OCI-LY1 (cell line): ENCODE data around the gene ZNF608.

Experiments used
- H2AFZ ChIP-seq: fragments of 200-600 bp; sonication (generic), shearing (Covaris generic); 2 replicates; pipeline ENCODE4 v1.6.0; 2014; ENCODE audit warnings: antibody characterized with exemption, mild to moderate bottlenecking, low read length
- H3F3A ChIP-seq: fragments of 200-600 bp; sonication (generic), shearing (Covaris generic); 2 replicates; pipeline ENCODE4 v1.6.0; 2014; ENCODE audit warnings: mild to moderate bottlenecking, antibody characterized with exemption, low read length, moderate library complexity; ENCODE audit not compliant: insufficient read depth
- H3K27ac ChIP-seq: fragments of 200-600 bp; sonication (generic); 2 replicates; pipeline ENCODE4 v1.5.1; 2014; ENCODE audit warnings: low read length, mixed run types, mild to moderate bottlenecking, low read depth; ENCODE audit not compliant: poor library complexity, severe bottlenecking
- H3K27me3 ChIP-seq: fragments of 200-600 bp; sonication (generic); 2 replicates; pipeline ENCODE4 v1.6.0; 2014; ENCODE audit warnings: antibody characterized with exemption, mild to moderate bottlenecking, low read length, moderate library complexity; ENCODE audit not compliant: insufficient read depth
- H3K36me3 ChIP-seq: fragments of 200-600 bp; sonication (generic); 2 replicates; pipeline ENCODE4 v1.6.1; 2014; ENCODE audit warnings: mild to moderate bottlenecking, antibody characterized with exemption, low read length, moderate library complexity, mixed read lengths; ENCODE audit not compliant: insufficient read depth
- H3K4me1 ChIP-seq: fragments of 200-600 bp; sonication (generic); 2 replicates; pipeline ENCODE4 v1.5.1; 2014; ENCODE audit warnings: mild to moderate bottlenecking, low read length, moderate library complexity; ENCODE audit not compliant: insufficient read depth, severe bottlenecking
- H3K4me2 ChIP-seq: fragments of 200-600 bp; sonication (generic), shearing (Covaris generic); 2 replicates; pipeline ENCODE4 v1.6.1; 2014; ENCODE audit warnings: low read length
- H3K4me3 ChIP-seq: fragments of 200-600 bp; sonication (generic); 2 replicates; pipeline ENCODE4 v1.5.1; 2014; ENCODE audit warnings: low read length, low read depth, mild to moderate bottlenecking, mixed read lengths; ENCODE audit not compliant: poor library complexity, severe bottlenecking
- H3K79me2 ChIP-seq: fragments of 200-600 bp; shearing (Covaris generic); 2 replicates; pipeline ENCODE4 v1.6.1; 2016; ENCODE audit warnings: mixed run types, low read length, mixed read lengths; ENCODE audit not compliant: insufficient read depth
- H3K9ac ChIP-seq: fragments of 200-600 bp; sonication (generic), shearing (Covaris generic); 2 replicates; pipeline ENCODE4 v1.6.1; 2014; ENCODE audit warnings: mild to moderate bottlenecking, low read length, mixed read lengths
- H3K9me2 ChIP-seq: fragments of 200-600 bp; sonication (generic), shearing (Covaris generic); 2 replicates; pipeline ENCODE4 v1.6.1; 2014; ENCODE audit warnings: low read depth, mild to moderate bottlenecking, low read length, mixed read lengths
- H3K9me3 ChIP-seq: fragments of 200-600 bp; shearing (Covaris generic); 2 replicates; pipeline ENCODE4 v1.6.1; 2014; ENCODE audit warnings: low read length, mixed read lengths
- H4K20me1 ChIP-seq: fragments of 200-600 bp; sonication (generic), shearing (Covaris generic); 2 replicates; pipeline ENCODE4 v1.6.0; 2016; ENCODE audit warnings: mild to moderate bottlenecking, low read length; ENCODE audit not compliant: insufficient read depth
- CTCF ChIP-seq: fragments of 200-600 bp; sonication (generic), shearing (Covaris generic); IDR thresholded peaks from 2 replicates; pipeline ENCODE4 v1.5.1; 2017; ENCODE audit warnings: mild to moderate bottlenecking, antibody characterized with exemption, low read length, moderate library complexity, mixed read lengths
- EZH2 ChIP-seq: fragments of 200-600 bp; sonication (generic), shearing (Covaris generic); IDR thresholded peaks from 2 replicates; pipeline ENCODE4 v1.8.0; 2017; ENCODE audit warnings: borderline replicate concordance, mixed run types, mild to moderate bottlenecking, antibody characterized with exemption, low read length, moderate library complexity, mixed read lengths

Gene ZNF608

GRCh38 chr5:124734574-124735168 is 11.8 kb downstream of the ZNF608 start:
- H3K27ac ChIP-seq = peak overlapping the region; percentile 99
- peaks cover 96% of the 10 kb centered on the region for H3K79me2 ChIP-seq
- TF ChIP-seq CTCF = no peak
- TF ChIP-seq EZH2 = no peak
- H3K4me2 ChIP-seq = peak overlapping the region; percentile 77
- no peaks in the 10 kb centered on the region for H3K9me3 ChIP-seq
- H3K27me3 ChIP-seq = no peaks in the 10 kb centered on the region
- H3K36me3 ChIP-seq = no peaks in the 10 kb centered on the region
- peak overlapping the region; percentile 96 for H3K9ac ChIP-seq
- H3K9me2 ChIP-seq = no peaks in the 10 kb centered on the region
- H4K20me1 ChIP-seq = no peaks in the 10 kb centered on the region
- H3K4me1 ChIP-seq = peaks cover 100% of the 10 kb centered on the region
- H3F3A ChIP-seq = no peaks in the 10 kb centered on the region
- H3K4me3 ChIP-seq = peak overlapping the region; percentile 78
- H2AFZ ChIP-seq = no peak overlapping the region

DNA sequence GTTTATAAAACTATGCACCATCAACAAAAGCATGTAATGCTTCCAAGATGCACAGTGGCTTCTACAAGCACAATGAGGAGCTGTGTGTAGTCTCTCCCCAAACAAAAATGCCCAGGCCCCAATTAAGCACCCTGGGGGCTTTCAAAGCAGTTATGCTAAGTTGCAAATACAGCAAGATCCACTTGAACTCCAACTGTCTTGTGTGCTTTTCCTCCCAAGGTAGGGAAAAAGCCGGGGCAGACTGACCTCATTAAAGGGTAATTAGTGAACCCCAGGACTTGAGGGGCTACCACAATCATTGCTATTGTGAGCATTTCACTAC is 13.1 kb downstream of the ZNF608 start:
- H3K9ac ChIP-seq = peak overlapping the region; percentile 33; the same call in 1 of the 2 replicates
- no peak overlapping the region for H2AFZ ChIP-seq
- H3K9me2 ChIP-seq = no peaks in the 10 kb centered on the region
- H3K4me3 ChIP-seq = peak overlapping the region; percentile 18
- H3K4me2 ChIP-seq = peak overlapping the region; percentile 77
- H3K9me3 ChIP-seq = no peaks in the 10 kb centered on the region
- peaks cover 95% of the 10 kb centered on the region for H3K79me2 ChIP-seq
- no peaks in the 10 kb centered on the region for H3K27me3 ChIP-seq
- H3K4me1 ChIP-seq = peaks cover 100% of the 10 kb centered on the region
- no peaks in the 10 kb centered on the region for H3K36me3 ChIP-seq
- H4K20me1 ChIP-seq = no peaks in the 10 kb centered on the region
- H3K27ac ChIP-seq = peak overlapping the region; percentile 99
- no peaks in the 10 kb centered on the region for H3F3A ChIP-seq
- no peak for TF ChIP-seq CTCF
- TF ChIP-seq EZH2 = no peak

GRCh38 chr5:124732428-124733328 is 13.8 kb downstream of the ZNF608 start:
- no peaks in the 10 kb centered on the region for H3F3A ChIP-seq
- H3K79me2 ChIP-seq = peaks cover 95% of the 10 kb centered on the region
- H3K4me2 ChIP-seq = peak overlapping the region; percentile 77
- peak overlapping the region; percentile 17 for H3K4me3 ChIP-seq
- H3K4me1 ChIP-seq = peaks cover 100% of the 10 kb centered on the region
- H3K9me3 ChIP-seq = no peaks in the 10 kb centered on the region
- no peak overlapping the region for H2AFZ ChIP-seq
- H3K36me3 ChIP-seq = no peaks in the 10 kb centered on the region
- TF ChIP-seq EZH2 (no peak), CTCF (no peak)
- H4K20me1 ChIP-seq = no peaks in the 10 kb centered on the region
- H3K9me2 ChIP-seq = no peaks in the 10 kb centered on the region
- H3K9ac ChIP-seq = peak overlapping the region; percentile 33; the same call in 1 of the 2 replicates
- H3K27ac ChIP-seq = peak overlapping the region; percentile 99
- no peaks in the 10 kb centered on the region for H3K27me3 ChIP-seq
